Activated CD8-positive, alpha-beta memory T cell treated with anti-CD3 and anti-CD28 coated beads for 1 hour (primary cell): ENCODE data around the gene RFX1.
"Not testable (repeated sequence)": the region's sequence is repeated elsewhere in the genome, so short reads cannot be mapped to it uniquely, and the experiment has no call there.

ENCODE experiments used
- DNase-seq, 2 donors: peaks; one replicate each; pipeline ENCODE4 v3.0.0-alpha.2; 2020; ENCODE audit warnings: low read depth in 1 of 2; ENCODE audit errors: extremely low read depth in 1 of 2

The RFX1 gene

DNA sequence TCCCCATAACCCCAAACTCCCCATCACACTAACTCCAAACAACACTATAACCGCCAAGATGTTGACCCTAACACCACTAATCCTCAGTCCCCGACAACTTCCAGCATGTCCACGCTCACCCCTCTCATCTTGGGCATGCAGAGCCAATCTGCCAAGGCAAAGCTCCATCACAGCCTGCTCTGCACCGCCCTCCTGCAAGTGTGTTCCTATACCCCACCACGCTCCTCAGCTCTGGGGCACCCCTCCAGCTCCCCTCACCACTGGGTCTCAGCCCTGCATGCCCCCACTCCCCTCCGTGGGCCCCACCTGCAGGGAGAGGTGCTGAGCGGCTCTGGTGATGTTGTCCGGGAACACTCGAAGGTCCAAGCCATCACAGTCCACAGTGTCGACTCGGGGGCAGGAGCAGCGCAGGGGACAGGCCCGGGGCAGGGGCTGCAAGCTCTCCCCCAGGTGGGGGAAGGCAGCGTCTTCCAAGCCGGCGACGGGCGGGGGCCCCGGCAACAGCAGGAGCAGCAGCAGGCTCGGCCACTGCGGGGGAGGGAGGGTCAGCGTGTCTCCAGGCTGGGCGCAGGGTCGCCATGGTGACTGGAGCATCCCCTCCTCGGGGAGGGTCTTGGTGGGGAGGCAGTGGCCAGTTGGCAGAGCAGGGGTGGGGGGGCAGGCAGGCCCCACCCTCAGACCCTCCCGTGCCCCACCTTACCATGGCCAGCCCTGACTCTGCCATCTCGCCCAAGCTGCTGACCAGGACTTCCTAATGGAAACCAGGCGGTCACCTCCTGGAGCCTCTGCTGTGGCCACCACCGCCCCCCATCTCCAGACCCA is 68.4 kb downstream of the RFX1 start:
- no peak for DNase-seq

DNA sequence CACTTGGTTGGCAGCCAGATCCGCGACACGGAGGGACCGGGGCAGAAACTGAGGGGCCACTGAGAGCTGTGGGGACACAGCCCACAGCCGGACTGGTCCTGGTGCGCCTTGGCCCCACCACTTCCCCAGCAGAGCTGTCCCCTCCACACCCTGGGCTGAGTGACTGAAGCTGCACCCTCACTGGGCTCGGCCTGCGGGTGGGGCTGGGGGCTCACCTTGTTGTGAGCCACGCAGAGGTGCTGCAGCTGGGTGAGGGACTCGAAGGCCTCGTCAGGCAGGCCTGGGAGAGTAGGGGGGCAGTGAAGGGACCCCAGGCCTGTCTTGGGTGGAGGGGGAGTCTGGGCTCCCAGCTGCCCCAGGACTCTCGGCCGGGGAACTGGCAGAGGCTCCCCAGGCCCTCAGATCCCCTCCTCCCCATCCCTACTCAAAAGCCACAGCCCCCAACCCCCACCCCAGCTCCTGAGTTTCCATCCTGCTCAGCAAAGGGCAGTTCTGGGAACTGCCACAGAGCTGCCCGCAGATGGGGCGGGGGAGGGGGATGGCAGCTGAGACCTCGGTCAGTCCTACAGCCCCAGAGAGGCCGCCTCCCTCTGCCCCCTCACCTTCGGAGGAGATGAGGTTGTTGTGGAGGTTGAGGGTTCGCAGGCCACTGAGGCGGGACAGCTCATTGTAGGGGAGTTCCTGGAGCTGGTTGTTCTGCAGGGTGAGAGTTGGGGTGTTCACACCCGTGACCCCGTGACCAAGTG is 70.2 kb downstream of the RFX1 start:
- no peak for DNase-seq

DNA sequence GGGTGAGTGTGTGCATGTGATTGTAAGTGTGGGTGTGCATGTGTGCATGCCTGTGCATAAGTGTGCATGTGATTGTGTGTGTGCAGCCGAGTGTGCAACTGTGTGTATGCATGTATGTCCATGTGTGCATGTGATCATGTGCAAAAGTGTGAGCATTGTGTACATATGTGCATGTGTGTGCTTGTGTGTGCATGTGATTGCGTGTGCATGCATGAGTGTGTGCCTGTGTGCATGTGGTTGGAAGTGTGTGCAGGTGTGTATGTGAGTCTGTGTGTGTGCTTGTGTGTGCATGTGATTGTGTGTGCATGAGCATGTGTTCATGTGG is 71.4 kb downstream of the RFX1 start:
- no peak for DNase-seq

DNA sequence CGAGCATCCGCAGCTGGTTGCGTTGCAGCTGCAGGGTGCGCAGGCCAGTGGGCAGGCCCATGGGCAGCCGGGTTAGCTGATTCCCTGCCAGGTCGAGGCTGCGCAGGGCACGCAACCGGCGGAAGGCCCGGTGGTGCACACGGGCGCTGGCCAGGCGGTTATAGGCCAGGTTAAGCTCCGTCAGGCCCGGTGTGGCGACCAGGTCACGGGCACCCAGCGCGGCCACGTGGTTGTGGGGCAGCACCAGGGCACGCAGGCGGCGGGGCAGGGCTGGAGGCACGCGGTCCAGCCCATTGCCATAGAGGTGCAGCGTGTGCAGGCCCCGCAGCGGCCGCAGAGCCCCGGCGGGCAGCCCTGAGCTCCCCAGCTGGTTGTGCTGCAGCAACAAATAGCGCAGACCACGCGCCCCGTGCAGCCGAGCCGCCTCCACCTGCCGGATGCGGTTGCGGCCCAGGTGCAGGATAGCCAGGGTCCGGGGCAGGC is 73.2 kb downstream of the RFX1 start:
- no peak for DNase-seq

DNA sequence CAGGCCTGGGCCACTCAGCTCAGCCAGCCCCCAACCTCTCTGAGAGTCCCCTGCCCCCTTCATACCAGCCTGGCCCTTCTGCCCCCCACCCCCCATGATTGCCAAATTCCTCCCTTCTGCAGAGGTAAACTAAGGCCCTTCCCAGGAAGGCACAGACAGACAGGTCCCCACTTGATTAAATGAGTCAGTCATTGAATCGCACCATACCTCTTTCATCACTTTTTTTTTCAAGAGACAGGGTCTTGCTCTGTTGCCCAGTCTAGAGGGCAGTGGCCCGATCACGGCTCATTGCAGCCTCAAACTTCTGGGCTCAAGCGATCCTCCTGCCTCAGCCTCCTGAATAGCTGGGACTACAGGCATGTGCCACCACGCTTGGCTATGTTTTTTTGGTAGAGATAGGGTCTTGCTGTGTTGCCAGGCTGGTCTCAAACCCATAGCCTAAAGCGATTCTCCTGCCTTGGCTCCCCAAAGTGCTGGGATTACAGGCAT is 73.9 kb downstream of the RFX1 start:
- no peak for DNase-seq

DNA sequence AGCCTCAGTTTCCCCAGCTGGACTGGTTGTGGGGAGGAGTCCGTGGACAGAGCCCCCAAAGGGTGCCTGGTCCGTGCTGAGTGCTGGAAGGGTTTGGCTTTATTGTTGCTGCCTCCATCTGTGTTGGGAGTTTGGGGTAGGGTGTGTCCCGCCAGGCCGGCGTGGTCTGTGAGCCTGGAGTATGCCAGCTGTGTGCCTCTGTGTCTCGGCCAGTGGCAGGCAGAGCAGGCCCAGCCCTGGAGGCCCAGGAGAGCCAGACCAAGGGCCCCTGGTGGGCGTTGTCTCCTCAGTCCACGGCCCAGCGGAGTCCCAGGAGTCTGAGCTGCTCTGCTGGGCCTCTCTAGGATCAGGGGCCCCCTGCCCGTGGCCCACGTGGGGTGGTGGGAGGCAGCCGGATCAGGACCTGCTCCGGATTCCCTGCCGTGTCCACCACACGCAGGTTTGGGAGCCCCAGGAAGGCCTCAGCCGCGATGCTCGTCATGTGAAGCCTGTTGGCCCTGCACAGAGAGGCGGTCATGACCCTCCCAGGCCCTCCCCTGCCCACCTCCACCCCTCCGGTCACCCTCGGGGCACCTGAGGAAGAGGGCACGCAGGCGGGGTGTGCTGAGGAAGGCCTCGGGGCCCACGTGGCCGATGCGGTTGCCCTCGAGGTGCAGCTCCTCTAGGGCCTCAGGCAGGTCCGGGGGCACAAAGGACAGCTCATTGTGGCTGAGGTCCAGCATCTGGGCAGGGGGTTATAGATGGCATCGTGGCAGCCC is 74.5 kb downstream of the RFX1 start:
- DNase-seq = no peak

DNA sequence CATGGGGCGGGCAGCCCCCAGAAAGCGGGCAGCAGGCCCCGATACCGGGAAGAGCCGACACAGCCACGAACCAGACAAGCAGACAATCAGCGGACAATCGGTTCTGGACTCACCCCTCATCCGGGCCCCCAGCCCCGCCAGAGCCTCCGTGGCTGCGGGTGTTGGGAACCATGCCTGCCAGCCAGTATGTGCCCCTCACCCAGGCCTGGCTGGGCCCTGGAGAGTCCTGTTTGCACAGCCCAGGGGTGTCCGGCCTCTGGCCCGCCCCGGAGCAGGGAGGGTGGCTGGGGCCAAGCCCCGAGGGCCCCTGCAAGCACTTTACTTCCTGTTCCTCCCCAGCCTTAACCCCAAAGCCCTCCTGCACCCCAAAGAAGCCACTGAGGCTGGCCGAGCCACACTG is 75.7 kb downstream of the RFX1 start:
- DNase-seq = no peak

DNA sequence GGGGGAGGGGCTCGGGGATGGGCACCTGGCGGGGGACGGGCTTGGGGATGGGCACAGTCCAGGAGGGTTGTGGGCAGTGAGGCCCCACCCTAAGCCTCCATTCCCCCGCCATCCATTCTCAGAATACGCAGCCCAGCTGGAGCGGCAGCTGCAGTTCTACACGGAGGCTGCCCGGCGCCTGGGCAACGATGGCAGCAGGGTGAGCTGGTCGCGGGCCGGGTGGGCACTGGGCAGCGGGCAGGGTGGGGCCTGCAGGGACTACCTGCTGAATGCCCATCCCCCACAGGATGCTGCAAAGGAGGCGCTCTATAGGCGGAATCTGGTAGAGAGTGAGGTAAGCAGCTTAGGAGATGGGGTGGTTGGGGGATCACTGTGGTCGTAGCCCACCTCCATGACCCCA is 76.2 kb downstream of the RFX1 start:
- DNase-seq = no peak

DNA sequence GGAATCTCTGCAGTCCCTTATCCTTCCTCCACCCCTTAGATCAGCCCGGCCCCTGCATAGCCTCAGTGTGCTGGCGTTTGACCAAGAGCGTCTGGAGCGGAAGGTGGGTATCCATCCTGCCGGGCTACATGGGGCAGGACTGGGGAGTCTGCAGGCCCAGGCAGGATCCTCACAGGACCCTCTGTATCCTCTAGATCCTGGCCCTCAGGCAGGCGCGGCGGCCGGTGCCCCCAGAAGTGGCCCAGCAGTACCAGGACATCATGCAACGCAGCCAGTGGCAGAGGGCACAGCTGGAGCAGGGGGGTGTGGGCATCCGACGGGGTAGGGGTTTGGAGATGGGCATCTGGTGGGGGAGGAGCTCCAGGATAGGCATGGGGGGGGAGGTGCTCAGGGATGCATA is 76.8 kb downstream of the RFX1 start:
- no peak for DNase-seq

DNA sequence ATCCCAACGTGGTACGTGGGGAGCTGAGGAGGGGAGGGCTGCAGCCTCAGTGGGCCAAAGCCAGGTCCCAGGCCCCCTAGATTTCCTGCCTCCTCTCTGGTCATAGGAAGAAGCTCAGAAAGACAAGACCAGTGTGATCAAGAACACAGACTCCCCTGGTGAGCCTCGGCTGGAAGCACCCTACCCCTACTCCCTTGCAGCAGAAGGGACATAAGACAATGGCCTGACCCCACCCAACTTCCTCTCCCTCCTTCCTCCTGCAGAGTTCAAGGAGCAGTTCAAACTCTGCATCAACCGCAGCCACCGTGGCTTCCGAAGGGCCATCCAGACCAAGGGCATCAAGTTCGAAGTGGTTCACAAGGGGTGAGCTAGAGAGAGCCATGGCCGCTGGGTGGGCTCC is 79.4 kb downstream of the RFX1 start:
- DNase-seq = no peak

DNA sequence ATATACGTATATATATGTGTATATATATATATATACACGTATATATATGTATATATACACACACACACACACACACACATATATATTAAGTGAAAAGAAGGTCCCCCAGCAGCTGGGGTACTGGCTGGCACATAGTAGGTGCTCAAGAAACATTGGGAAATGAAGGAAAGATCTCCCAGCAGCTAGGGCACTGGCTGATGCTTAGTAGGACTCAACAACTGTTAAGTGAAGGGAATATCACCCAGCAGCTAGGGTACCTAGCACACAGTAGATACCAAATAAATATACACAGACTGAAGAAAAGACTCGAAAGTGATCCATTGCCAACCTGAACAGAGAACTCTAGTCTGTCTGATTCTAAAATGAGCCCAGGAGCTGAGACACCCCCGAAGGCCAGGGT is 80.1 kb downstream of the RFX1 start:
- DNase-seq = no peak

DNA sequence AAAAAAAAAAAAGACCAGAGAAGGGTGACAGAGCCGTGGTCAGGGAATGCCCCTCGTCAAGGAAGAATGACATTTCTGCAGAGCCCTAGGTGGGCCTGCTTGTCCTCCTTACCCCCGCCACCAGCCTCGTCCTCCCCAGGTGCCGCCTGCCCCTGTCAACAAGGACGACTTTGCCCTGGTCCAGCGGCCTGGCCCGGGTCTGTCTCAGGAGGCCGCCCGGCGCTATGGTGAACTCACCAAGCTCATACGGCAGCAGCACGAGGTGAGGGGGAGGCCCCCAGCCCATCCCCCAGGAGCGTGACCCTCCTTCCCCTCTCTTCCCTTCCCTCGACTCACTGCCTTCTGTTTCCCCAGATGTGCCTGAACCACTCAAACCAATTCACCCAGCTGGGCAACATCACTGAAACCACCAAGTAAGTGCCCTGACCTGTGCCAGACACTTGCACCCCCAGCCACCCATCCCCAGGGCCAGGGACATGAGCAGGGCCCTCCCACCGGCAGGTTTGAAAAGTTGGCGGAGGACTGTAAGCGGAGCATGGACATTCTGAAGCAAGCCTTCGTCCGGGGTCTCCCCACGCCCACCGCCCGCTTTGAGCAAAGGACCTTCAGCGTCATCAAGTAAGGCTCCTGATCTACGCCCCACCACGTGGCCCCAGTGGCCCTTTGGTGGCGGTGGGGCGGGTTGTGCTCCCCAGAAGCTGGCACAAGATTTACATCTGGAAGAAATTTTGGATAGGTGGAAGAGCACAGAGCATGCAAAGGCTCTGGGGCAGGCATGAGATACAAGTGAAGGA is 82.7 kb downstream of the RFX1 start:
- no peak for DNase-seq

DNA sequence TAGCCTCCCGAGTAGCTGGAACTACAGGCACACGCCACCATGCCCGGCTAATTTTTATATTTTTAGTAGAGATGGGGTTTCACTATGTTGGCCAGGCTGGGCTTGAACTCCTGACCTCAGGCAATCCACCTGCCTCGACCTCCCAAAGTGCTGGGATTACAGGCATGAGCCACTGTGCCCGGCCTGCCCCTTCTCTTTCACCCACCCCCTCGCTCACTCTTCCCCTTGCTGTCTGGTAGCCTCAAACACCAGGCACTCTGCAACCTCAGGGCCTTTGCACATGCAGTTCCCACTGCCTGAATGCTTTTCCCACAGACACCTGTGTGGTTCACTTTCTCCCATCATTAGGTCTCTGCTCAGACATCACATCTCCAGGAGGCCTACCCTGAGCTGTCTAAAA is 84.0 kb downstream of the RFX1 start:
- not testable (repeated sequence) for DNase-seq

DNA sequence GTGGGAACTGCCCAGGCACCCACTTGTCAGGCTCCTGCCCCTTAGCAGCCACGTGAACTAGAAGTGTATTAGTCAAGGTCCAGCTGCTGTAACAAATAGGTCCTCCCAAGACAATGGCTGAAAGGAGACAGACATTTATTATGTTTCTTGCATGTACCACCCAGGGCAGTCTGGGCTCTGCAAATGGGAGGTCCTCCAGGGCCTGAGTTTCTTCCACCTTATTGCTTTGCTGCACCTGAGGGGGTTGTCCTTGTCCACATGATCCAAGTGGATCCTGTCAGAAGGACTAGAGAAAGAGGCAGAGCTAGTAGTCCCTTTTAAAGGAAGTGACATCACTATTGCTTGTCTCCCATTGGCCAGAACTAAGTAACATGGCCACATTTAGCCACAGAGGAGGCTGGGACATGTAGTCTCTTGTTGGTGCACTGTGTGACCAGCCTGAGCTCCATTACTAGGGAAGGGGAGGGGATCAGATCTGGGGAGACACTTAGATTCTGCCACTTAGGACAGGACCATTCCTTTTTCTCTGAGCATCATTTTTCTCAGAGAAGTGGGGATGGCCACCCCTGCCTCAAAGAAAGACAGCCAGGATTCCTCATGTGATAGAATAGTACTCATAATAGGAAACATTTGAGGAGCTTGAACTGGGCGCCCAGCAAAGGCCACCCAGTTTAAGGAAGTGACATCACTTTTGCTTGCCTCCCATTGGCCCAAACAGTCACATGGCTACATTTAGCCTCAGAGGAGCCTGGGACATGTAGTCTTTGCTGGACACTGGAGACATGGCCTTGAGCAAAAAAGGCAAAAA is 85.0 kb downstream of the RFX1 start:
- no peak for DNase-seq

DNA sequence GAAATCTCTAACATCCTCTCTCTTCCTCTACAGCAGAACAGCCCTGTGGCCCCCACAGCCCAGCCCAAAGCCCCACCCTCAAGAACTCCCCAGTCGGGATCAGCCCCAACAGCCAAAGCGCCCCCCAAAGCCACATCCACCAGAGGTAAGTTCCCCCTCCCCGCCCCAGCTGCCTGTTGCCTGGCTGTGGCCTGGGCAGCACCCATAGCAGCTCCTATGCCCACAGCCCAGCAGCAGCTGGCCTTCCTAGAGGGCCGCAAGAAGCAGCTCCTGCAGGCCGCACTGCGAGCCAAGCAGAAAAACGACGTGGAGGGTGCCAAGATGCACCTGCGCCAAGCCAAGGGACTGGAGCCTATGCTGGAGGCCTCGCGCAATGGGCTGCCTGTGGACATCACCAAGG is 85.6 kb downstream of the RFX1 start:
- DNase-seq = no peak

DNA sequence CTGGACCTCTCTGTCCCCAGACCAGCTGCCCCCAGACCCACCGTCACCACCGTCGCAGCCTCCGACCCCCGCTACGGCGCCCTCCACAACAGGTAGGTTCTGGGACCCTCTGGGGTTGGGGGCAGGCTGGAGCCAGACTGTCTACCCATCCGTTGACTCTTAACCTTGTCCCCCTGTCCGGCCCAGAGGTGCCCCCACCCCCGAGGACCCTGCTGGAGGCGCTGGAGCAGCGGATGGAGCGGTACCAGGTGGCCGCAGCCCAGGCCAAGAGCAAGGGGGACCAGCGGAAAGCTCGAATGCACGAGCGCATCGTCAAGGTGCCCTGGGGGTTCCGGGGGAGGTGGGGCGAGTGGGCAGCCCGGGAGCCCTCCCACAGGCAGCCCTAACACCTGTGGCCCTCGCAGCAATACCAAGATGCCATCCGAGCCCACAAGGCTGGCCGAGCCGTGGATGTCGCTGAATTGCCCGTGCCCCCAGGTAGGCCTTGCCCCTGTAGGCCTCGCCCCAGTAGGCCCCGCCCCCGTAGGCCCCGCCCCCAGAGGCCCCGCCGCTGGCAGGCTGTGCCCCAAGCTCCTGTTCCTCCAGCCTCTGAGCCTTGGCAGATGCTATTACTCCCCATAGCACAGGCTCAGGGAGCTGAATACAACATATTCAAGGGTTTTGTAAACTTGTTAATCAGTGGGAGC is 87.3 kb downstream of the RFX1 start:
- no peak for DNase-seq

DNA sequence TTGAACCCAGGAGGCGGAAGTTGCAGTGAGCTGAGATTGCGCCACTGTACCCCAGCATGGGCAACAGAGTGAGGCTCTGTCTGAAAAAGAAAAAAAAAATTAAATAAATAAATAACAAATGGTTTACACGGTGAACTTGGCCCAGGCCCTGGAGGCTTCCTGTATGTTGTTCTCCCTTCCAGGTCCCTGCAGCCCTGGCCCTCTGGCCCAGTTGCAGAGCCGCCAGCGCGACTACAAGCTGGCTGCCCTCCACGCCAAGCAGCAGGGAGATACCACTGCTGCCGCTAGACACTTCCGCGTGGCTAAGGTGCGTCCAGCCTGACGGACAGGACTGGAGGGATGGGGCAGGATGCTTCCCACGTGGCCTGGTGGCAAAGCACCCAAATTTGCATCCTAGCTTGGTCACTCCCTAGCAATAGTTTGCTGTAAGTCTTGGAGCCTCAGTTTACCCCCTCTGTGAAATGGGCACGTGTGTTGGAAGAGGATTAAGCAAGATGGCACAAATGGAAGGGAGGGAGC is 88.2 kb downstream of the RFX1 start:
- no peak for DNase-seq

DNA sequence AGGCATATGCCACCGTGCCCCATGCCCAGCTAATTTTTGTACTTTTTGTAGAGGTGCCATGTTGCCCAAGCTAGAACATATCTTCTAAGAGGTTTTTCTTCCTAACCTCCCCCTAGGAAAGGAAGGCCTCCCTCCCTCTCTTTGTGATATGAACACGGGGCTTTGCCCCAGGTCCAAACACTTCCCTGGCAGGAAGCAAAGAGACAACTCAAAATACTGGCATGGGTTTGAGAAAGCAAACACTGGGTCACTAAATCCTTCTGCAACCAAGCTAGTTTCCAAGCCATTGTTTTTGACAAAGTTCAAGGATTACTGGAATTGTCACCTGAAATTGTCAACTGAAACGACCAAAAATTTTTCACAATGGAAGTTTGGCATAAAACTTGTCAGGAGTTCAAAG is 91.3 kb downstream of the RFX1 start:
- no peak for DNase-seq

DNA sequence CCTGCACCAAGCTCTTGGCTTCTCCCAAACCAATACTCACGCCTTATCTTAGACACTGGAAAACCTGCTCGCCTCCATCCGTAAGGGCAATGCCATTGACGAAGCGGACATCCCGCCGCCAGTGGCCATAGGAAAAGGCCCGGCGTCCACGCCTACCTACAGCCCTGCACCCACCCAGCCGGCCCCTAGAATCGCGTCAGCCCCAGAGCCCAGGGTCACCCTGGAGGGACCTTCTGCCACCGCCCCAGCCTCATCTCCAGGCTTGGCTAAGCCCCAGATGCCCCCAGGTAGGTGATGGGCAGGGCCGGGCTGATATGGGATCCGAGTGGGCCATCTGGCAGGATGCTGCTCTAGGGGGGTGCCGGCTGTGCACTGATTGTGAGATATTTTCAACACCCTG is 92.8 kb downstream of the RFX1 start:
- no peak for DNase-seq
